HG03354 (cell line): ENCODE results near the gene FCHO1.

Experiments
- ATAC-seq: cut with Tn5 transposase; IDR thresholded peaks from one replicate; pipeline ENCODE4 v1.9.1; 2021; ENCODE audit warnings: mild to moderate bottlenecking; ENCODE audit not compliant: unreplicated experiment, poor library complexity, severe bottlenecking

Gene FCHO1

DNA sequence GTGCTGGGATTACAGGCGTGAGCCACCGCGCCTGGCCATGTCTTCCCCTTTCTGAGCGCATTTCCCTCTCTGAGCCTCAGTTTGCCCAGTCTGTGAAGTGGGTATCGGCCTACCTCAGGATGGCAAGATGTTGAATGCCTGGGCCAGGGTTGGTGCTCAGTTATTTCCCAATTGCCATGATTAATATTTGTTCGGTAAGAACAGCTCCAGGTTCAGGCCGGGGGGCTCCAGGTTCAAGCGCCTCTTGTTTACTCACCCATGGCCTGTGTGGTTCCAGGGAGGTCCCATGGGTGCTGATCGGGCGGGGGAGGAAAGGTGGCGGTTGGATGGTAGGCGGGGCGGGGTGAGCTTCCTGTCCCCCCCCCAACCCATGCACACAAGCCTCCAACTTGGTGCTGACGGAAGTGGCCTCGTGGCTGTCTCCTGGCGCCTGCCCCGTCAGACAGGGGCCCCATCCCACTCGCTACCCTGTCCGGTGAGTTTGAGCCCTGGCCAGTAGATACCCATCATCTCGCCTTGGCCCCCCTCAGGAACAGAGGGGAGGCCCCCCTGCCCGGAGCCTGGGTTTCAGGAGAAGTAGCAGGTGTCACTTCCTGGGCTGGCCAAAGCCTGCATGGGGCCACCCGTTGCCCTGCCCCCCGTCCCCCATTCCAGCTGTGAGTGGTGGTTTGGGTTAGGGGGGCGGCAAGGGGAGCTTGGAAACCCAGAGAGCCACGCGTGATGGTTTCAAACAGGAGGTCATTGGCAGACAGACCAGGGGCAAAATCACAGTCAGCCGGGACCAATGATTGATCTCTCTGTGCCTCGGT lies at the start of gene FCHO1:
Gene FCHO1, plus strand, starts transcription at position 375 of the 809 bp plus-strand sequence. CDS start 3,688 bp downstream, outside the sequence.
- peak; percentile 41 for ATAC-seq

DNA sequence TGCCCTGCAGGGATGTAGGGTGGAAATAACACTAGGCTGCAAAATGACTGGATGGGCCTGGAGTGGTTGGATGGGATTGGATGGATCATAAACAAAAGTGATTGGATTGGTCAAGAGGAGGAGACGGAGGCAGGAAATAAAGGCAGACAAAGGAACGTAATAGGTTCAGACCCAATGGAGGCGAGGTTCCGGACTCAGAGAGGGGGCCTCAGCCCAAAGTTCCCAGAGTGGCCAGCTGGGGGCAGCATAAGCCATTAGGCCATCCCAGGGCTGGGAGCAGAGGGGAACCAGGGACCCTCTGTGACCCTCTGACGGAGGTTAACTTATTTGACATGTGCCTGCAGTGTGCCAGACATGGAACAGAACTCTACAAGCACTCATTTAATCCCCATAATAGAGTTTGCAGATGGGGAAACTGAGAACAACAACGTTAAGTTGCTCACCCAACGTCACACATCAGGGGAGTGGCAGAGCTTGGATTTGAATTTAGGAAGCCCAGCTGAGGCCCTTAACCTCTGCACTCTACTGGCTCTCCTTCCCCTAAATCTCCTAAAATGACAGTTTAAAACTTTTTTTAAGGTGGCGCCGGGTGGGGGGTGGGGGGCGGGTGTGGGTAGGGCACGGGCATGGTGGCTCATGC lies 47.3 kb upstream of the FCHO1 start:
- ATAC-seq, result no peak

DNA sequence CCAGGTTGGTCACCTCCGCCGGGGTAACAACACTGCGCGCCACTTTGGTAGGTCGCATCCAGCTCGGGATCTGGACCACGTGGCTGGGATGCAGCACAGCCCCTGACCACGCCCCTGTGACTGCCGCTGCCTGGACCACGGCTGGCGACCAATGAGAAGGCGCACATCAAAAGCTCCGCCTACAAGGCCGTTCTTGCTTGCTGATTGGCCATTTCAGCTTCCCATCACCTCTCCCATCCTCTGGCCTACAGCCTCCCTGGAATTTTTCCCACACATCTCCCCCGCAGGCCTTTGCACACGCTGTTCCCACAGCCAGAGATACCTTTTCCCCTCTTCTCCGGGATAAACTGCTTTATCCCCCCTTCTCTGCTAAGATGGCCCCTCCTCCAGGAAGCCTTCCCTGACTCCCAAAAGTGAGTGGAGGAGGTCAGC lies 44.5 kb upstream of the FCHO1 start:
- ATAC-seq, result no peak

DNA sequence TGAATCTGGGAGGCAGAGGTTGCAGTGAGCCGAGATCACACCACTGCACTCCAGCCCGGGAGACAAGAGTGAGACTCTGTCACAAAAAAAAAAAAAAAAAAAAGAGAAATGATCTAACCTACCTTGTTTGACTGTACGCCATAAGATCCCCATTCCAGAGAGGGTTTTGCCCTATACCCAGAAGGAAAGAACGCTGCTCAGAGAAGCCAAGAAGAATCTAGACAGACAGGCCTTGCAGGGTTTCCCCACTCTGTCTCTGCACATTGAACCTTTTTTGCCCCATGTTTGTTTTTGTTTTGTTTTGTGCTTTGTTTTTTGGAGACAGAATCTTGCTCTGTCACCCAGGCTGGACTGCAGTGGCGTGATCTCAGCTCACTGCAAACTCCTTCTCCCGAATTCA lies 39.4 kb upstream of the FCHO1 start:
- ATAC-seq, result no peak

DNA sequence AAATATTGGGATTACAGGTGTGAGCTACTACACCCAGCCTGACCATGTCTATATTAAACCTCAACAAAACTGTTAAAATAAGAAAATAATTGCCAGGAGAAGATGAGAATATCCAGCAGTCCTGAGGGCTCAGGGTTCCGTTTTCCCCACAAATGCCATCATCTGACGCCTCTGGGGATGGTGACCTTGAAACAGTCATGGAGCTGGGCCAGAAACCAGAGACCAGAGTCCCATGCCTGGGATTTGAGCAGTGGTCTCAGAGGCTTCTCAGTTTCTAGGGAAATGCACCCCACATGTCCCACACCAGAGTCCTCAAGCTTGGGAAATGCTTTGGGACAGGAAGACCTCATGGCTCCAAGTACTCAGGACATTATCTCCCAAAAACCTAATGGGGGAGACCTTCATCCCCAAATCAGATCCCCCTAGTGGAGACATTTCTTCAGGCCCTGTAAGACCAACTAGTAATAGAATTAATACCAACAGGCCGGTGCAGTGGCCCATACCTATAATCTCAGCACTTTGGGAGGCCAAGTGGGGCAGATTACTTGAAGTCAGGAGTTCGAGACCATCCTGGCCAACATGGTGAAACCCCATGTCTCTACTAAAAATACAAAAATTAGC lies 34.9 kb upstream of the FCHO1 start:
- no peak for ATAC-seq

DNA sequence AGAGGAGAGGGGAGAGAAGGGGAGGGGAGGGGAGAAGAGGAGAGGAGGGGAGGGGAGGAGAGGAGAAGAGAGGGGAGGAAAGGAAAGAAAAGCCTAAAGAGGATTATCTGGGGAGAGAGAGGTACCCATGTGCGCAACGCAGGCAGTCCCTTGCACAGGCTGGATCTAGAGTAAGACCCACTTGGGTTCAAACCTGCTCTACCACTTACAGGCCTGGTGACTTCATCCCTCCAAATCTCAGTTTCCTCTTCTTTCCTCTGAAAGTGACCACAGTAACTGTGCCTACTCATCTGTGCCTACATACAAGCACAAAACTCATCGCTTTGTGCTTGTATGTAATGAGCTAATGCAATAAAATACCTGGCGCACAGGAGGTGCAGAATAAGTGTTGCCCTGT lies 32.7 kb upstream of the FCHO1 start:
- no peak for ATAC-seq

DNA sequence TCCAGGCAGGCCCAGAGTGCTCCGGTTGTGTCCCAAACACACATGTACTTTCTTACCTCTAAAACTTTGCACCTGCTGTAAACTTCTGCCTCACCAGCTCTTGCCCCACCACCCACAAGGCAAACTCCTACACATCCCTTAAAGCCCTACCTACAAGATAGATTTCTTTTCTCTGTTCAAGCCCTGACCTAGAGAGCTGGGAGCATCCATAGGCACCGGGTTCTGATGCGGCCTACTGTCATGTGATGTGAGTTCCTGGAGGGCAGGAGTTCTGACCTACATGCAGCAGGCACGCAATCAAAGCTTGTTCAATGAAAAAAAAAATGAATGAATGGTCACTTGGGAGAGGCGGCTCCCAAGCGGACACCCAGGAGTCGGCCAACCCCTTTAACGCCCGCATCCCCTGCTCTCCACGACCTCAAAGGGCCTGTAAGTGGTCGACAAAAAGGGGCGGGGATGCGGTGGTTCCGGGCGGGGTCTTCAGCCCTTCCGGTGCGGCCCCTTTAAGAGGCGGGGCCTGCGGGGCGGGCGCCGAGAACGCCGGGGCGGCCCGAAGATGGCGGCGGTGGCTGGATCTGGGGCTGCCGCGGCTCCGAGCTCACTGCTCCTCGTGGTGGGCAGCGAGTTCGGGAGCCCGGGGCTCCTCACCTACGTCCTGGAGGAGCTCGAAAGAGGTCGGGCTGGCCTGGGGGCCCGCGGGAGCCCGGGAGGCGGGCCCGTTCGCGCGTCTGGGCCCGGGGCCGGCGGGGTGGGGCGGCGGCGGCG lies 32.1 kb upstream of the FCHO1 start, which contains the start of gene MAP1S:
Gene MAP1S, plus strand, starts transcription at position 534 of the 765 bp plus-strand sequence. Its CDS starts 23 bp downstream, at position 557.
- ATAC-seq, result peak; percentile 79

DNA sequence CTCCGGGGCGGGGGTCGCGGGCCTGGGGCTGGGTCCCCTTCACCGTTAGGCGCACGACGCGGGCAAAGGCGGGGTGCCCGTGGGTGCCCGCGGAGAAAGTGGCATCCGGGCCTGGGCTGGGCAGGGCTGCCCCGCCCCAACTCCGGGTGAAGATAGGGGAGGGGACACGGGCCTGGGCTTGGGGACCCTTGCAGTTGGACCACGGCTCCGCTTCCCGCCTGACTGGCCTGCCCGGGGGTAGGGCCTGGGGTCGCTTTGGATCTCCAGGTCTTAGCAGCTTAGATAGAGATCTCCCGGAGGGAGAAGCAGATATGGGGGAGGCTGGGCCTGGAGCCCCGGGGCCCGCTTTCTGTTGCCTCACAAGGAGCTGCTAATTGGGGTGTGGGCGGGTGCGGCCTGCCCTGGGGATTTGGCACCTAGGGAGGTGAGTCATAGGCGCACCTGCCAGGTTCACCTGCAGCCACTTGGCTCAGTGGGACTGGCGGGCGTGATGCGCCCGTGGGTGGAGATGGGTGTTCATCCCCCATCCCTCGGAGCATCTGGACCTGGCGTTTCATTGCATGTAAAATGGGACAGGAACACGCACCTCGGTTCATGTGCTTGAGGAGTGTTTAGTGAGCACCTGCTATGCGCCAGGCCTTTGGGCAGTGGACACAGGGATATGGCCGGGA lies 31.4 kb upstream of the FCHO1 start:
- ATAC-seq, result peak; percentile 35

DNA sequence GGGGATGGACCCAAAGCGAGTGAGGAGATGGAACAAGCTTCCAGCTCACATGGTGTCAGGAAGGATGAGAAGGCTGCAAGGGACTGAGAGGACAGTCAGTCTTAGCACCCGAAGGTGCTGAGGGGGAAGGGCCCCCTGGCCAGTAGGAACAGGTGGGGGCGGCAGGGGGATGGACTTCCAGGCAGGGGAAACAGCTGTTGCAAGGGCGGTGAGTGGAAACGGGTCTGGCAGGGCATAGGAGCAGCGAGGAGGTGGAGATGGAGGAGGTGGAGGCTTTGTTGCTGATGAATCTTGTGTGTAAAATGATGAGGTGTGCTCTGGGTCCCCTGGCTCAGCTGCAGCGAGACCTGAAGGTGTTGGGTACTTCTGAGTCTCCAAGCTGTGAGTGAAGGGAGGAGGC lies 30.8 kb upstream of the FCHO1 start:
- ATAC-seq, result no peak

- ATAC-seq, result no peak
These were observed 30.1 kb upstream of the FCHO1 start for GRCh38 chr19:17721111-17721628.

- ATAC-seq, result no peak
These were observed 29.5 kb upstream of the FCHO1 start for GRCh38 chr19:17721821-17722220.

DNA sequence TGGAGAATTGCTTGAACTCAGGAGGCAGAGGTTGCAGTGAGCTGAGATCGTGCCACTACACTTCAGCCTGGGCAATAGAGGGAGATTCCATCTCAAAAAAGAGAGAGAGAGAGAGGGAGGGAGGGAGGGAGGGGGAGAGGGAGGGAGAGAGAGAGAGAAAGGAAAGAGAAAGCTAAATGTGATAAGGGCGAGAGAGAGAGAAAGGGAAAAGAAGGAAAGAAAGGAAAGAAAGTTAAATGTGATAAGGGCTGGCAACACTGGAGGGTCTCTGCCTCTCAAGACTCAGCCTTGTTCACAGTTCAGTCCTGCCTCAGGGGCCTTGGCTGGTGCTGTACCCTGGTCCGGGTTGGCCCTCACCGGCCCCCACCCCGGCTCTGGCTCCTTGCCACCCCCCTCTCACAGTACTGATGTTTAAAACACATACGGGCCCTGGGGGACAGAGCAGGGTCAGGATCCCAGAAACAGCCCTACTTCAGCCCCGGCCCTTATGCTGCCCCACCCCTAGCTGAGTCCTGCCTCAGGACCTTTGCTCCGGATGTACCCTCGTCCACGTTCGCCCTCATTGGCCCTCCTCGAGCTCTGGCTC lies 28.5 kb upstream of the FCHO1 start:
- ATAC-seq, result no peak

DNA sequence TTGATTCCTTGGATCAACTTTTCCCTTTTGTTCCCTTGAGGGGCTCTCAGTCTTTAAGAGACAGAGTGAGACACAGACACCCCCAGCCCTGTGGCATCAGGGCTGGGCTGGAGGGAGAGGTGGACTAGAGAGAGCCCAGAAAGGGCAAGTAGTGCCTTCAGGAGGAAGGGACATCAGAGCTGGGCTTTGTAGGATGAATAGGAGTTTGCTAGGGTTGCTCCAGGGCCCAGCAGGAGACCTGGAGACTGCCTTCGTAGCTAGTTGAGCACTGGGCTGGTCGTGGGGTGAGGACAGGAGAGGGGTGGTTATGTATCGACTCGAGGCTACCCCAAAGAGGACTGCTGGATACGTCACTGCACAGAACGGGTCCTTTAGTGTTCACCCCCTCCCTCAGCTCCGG lies 26.6 kb upstream of the FCHO1 start:
- no peak for ATAC-seq

- ATAC-seq, result no peak
These were observed 25.7 kb upstream of the FCHO1 start for GRCh38 chr19:17725422-17726078.

DNA sequence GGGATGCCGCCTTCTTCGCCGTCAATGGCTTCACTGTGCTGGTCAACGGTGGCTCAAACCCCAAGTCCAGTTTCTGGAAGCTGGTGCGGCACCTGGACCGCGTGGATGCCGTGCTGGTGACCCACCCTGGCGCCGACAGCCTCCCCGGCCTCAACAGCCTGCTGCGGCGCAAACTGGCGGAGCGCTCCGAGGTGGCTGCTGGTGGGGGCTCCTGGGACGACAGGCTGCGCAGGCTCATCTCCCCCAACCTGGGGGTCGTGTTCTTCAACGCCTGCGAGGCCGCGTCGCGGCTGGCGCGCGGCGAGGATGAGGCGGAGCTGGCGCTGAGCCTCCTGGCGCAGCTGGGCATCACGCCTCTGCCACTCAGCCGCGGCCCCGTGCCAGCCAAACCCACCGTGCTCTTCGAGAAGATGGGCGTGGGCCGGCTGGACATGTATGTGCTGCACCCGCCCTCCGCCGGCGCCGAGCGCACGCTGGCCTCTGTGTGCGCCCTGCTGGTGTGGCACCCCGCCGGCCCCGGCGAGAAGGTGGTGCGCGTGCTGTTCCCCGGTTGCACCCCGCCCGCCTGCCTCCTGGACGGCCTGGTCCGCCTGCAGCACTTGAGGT lies 25.0 kb upstream of the FCHO1 start:
- ATAC-seq, result no peak

- no peak for ATAC-seq
These were observed 24.1 kb upstream of the FCHO1 start for GRCh38 chr19:17726964-17727773.

- no peak for ATAC-seq
These were observed 23.4 kb upstream of the FCHO1 start for GRCh38 chr19:17727843-17728242.
